ENCODE results near the gene COA6. TPM values are rescaled to one million over a fixed set of nuclear protein-coding genes. Genes with fewer than 3 reads are reported as not detected.

The COA6 gene
- total and polyA plus RNA-seq, 8 donors: 23.3 to 27.4 (median 24.5) TPM

- H3K4me1 ChIP-seq: peaks cover 0 to 5% of the 10 kb centered on the region in 2 donors
- intact Hi-C loops (cut with DNase I): no loop called here
- H3K27ac ChIP-seq: no peak overlapping the region
- ATAC-seq (no peak), DNase-seq (no peak)
- no peak for TF ChIP-seq CTCF (IDR thresholded peaks at IDR 0.05)
- H3K36me3 ChIP-seq: peaks cover 0 to 13% of the 10 kb centered on the region in 2 donors
- H3K27me3 ChIP-seq: no peaks in the 10 kb centered on the region
- H3K4me3 ChIP-seq: no peak overlapping the region
- no peaks in the 10 kb centered on the region for H3K9me3 ChIP-seq
These were observed 32.4 kb downstream of the COA6 start for GRCh38 chr1:234405676-234406075.

GRCh38 chr1:234406871-234407270 is 33.6 kb downstream of the COA6 start:
- ATAC-seq (no peak), DNase-seq (no peak)
- Histone ChIP-seq H3K27ac (no peak overlapping the region), H3K36me3 (peaks cover 0 to 14% of the 10 kb centered on the region in 2 donors), H3K9me3 (no peaks in the 10 kb centered on the region), H3K4me3 (no peak overlapping the region), H3K27me3 (no peaks in the 10 kb centered on the region), H3K4me1 (no peaks in the 10 kb centered on the region)
- intact Hi-C loops (cut with DNase I): no loop called here
- no peak for TF ChIP-seq CTCF (IDR thresholded peaks at IDR 0.05)

- Histone ChIP-seq H3K9me3 (no peaks in the 10 kb centered on the region), H3K4me1 (no peaks in the 10 kb centered on the region), H3K27me3 (no peaks in the 10 kb centered on the region), H3K4me3 (no peak overlapping the region), H3K27ac (no peak overlapping the region), H3K36me3 (peaks cover 0 to 32% of the 10 kb centered on the region in 2 donors)
- no peak for TF ChIP-seq CTCF (IDR thresholded peaks at IDR 0.05)
- ATAC-seq (no peak), DNase-seq (no peak)
- intact Hi-C loops (cut with DNase I): no loop called here
These were observed 35.5 kb downstream of the COA6 start for GRCh38 chr1:234408757-234409156.

GRCh38 chr1:234409328-234409727 is 36.1 kb downstream of the COA6 start:
- peak in 1 of 4 donors; percentile 1 for DNase-seq
- intact Hi-C loops (cut with DNase I): no loop called here

GRCh38 chr1:234412830-234413229 is 39.6 kb downstream of the COA6 start:
- Histone ChIP-seq H3K27me3 (no peaks in the 10 kb centered on the region), H3K27ac (no peak overlapping the region), H3K4me3 (no peak overlapping the region), H3K4me1 (no peaks in the 10 kb centered on the region), H3K36me3 (peaks cover 0 to 51% of the 10 kb centered on the region in 2 donors), H3K9me3 (no peaks in the 10 kb centered on the region)
- TF ChIP-seq CTCF (IDR thresholded peaks at IDR 0.05): no peak
- intact Hi-C loops (cut with DNase I): no loop called here
- ATAC-seq (no peak), DNase-seq (no peak)

More at GRCh38 chr1:234409328-234409727, 36.1 kb downstream of the COA6 start:
- Histone ChIP-seq H3K9me3 (no peaks in the 10 kb centered on the region), H3K27ac (no peak overlapping the region), H3K36me3 (peaks cover 0 to 35% of the 10 kb centered on the region in 2 donors), H3K4me3 (no peak overlapping the region), H3K27me3 (no peaks in the 10 kb centered on the region), H3K4me1 (no peaks in the 10 kb centered on the region)
- no peak for TF ChIP-seq CTCF (IDR thresholded peaks at IDR 0.05)
- ATAC-seq: no peak

All from left lung (tissue), 10 donors.